SHP77 (cell line): Measurements from ENCODE around the gene HERC4.
"Not testable (repeated sequence)": the region's sequence is repeated elsewhere in the genome, so short reads cannot be mapped to it uniquely, and the experiment has no call there.

ENCODE experiments used
- DNase-seq, 2 experiments: peaks; one replicate each; lab custom pipeline; 2025; lab: John Stamatoyannopoulos, UW

HERC4 gene

DNA sequence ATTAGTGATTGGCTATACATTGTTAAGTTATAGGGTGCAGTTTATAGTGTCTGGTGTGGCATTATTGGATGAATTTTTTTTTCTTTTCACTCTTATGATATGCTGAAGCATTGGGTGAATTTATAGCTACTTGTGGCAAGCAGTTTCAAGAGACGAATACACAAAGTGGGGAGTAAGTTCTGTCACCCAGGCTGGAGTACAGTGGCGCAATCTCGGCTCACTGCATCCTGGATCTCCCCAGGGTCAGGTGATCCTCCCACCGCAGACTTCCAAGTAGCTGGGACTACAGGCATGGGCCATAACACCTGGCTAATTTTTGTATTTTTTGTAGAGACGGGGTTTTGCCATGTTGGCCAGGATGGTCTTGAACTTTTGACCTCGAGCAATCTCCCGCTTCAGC, 196.9 kb downstream of the HERC4 start:
- DNase-seq: no peak

DNA sequence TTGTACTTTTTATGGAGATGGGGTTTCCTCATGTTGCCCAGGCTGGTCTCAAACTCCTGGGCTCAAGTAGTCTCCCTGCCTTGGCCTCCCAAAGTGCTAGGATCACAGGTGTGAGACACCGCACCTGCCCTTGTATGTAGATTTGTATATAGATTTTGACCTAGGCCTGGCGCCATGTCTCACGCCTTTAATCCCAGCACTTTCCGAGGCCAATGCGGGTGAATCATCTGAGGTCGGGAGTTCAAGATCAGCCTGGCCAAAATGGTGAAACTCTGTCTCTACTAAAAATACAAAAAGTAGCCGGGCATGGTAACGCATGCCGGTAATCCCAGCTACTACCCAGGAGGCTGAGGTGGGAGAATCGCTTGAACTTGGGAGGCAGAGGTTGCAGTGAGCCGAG, 197.7 kb downstream of the HERC4 start:
- not testable (repeated sequence) for DNase-seq

DNA sequence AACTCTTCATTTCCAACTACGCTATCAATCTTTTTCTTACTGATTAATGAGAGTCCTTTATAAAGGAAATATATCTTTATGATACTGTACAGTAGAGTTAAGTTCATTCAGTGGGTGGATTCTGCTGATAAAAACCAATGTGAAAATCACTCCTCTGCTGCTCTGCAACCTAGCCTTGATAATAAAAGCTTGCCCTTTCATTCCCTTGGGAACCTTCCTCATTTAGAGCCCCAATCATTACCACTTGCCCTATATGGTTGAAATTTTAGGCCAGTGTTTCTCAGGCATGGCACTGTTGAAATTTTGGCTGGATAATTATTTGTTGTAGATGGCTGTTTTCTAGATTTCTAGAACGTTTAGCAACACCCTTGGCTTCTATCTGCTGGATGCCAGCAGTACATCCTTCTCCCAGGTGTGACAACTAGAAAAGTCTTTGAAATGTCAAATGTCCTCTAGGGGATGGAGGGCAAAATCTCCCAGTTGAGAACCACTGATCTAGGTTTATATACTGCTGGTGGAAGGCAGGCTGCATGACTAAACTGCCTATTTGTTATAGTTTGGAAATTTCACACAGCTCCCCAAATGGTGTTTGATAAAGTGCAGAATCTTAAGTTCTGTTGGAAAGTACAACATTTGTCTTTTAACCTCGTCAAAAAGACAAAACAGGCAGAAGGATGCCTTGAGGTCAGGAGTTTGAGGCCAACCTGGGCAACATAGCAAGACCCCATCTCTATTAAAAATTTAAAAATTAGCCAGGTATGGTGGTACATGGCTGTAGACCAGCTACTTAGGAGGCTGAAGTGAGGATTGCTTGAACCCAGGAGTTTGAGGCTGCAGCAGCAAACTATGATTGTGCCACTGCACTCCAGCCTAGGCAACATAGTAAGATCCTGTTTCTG, 199.5 kb downstream of the HERC4 start:
- DNase-seq: no peak
